Measurements from ENCODE around the gene FBXW12. TPM values are rescaled to one million over a fixed set of nuclear protein-coding genes. Genes with fewer than 3 reads are reported as not detected.

FBXW12 gene
- total RNA-seq, 1 donor from 2014 or later, result not detected

GRCh38 chr3:48417529-48418108 lies 45.6 kb downstream of the FBXW12 start:
- H3K4me3 Mint-ChIP-seq (ENCODE audit: unreplicated experiment), result no peak overlapping the region
- TF ChIP-seq, protein P1, sequence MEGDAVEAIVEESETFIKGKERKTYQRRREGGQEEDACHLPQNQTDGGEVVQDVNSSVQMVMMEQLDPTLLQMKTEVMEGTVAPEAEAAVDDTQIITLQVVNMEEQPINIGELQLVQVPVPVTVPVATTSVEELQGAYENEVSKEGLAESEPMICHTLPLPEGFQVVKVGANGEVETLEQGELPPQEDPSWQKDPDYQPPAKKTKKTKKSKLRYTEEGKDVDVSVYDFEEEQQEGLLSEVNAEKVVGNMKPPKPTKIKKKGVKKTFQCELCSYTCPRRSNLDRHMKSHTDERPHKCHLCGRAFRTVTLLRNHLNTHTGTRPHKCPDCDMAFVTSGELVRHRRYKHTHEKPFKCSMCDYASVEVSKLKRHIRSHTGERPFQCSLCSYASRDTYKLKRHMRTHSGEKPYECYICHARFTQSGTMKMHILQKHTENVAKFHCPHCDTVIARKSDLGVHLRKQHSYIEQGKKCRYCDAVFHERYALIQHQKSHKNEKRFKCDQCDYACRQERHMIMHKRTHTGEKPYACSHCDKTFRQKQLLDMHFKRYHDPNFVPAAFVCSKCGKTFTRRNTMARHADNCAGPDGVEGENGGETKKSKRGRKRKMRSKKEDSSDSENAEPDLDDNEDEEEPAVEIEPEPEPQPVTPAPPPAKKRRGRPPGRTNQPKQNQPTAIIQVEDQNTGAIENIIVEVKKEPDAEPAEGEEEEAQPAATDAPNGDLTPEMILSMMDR (IDR thresholded peaks at IDR 0.05), result no peak
- H3K4me1 Mint-ChIP-seq (ENCODE audit: low read depth), result peaks cover under 1% of the 10 kb centered on the region
- no peak for DNase-seq (ENCODE audit: low spot score)
- H3K9me3 Mint-ChIP-seq (ENCODE audit: low read depth), result no peaks in the 10 kb centered on the region
- no peaks in the 10 kb centered on the region for H3K27me3 Mint-ChIP-seq (ENCODE audit: low read depth)
- H3K36me3 Mint-ChIP-seq (ENCODE audit: low read depth), result peaks cover 35% of the 10 kb centered on the region
- no peak overlapping the region for H3K27ac Mint-ChIP-seq (ENCODE audit: unreplicated experiment)

DNA sequence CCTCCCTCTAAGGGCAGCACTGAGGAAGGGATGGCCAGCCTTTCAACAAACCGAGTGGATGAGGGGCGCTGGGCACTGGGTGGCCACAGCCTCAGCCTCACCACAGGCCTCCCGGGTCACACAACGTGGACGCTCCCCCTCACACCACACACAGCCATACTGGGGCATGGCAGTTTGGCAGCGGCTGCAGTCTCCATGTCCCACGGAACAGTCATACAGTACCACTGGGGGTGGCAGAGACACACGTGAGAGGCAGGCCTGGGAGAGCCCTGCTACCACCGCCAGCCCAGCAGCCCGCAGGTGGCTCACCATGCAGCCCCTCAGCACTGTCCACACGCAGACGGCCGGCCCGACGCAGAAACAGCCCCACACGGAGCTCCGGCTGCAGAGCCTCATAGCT lies 46.1 kb downstream of the FBXW12 start:
- H3K27ac Mint-ChIP-seq (ENCODE audit: unreplicated experiment), result no peak overlapping the region
- no peak overlapping the region for H3K4me3 Mint-ChIP-seq (ENCODE audit: unreplicated experiment)
- peaks cover 5% of the 10 kb centered on the region for H3K4me1 Mint-ChIP-seq (ENCODE audit: low read depth)
- H3K9me3 Mint-ChIP-seq (ENCODE audit: low read depth), result no peaks in the 10 kb centered on the region
- H3K36me3 Mint-ChIP-seq (ENCODE audit: low read depth), result peaks cover 35% of the 10 kb centered on the region
- H3K27me3 Mint-ChIP-seq (ENCODE audit: low read depth), result no peaks in the 10 kb centered on the region
- no peak for DNase-seq (ENCODE audit: low spot score)
- TF ChIP-seq, protein P1 (IDR thresholded peaks at IDR 0.05), result no peak

GRCh38 chr3:48418651-48419050 lies 46.6 kb downstream of the FBXW12 start:
- no peaks in the 10 kb centered on the region for H3K27me3 Mint-ChIP-seq (ENCODE audit: low read depth)
- DNase-seq (ENCODE audit: low spot score), result no peak
- no peaks in the 10 kb centered on the region for H3K9me3 Mint-ChIP-seq (ENCODE audit: low read depth)
- H3K36me3 Mint-ChIP-seq (ENCODE audit: low read depth), result peaks cover 30% of the 10 kb centered on the region
- TF ChIP-seq, protein P1 (IDR thresholded peaks at IDR 0.05), result no peak
- H3K27ac Mint-ChIP-seq (ENCODE audit: unreplicated experiment), result no peak overlapping the region
- peaks cover 9% of the 10 kb centered on the region for H3K4me1 Mint-ChIP-seq (ENCODE audit: low read depth)
- no peak overlapping the region for H3K4me3 Mint-ChIP-seq (ENCODE audit: unreplicated experiment)

- no peaks in the 10 kb centered on the region for H3K27me3 Mint-ChIP-seq (ENCODE audit: low read depth)
- H3K36me3 Mint-ChIP-seq (ENCODE audit: low read depth), result peaks cover 27% of the 10 kb centered on the region
- H3K4me3 Mint-ChIP-seq (ENCODE audit: unreplicated experiment), result no peak overlapping the region
- TF ChIP-seq, protein P1 (IDR thresholded peaks at IDR 0.05), result no peak
- no peak overlapping the region for H3K27ac Mint-ChIP-seq (ENCODE audit: unreplicated experiment)
- H3K9me3 Mint-ChIP-seq (ENCODE audit: low read depth), result no peaks in the 10 kb centered on the region
- H3K4me1 Mint-ChIP-seq (ENCODE audit: low read depth), result peaks cover 10% of the 10 kb centered on the region
- peak; percentile 61 for DNase-seq (ENCODE audit: low spot score)
Observed at GRCh38 chr3:48419149-48419548, 47.1 kb downstream of the FBXW12 start.

- Mint-ChIP-seq H3K9me3 (ENCODE audit: low read depth) (no peaks in the 10 kb centered on the region), H3K4me3 (ENCODE audit: unreplicated experiment) (no peak overlapping the region), H3K36me3 (ENCODE audit: low read depth) (peaks cover 23% of the 10 kb centered on the region), H3K4me1 (ENCODE audit: low read depth) (peaks cover 14% of the 10 kb centered on the region), H3K27ac (ENCODE audit: unreplicated experiment) (no peak overlapping the region), H3K27me3 (ENCODE audit: low read depth) (no peaks in the 10 kb centered on the region)
- no peak for DNase-seq (ENCODE audit: low spot score)
- TF ChIP-seq, protein P1 (IDR thresholded peaks at IDR 0.05), result no peak
Observed at GRCh38 chr3:48419597-48419996, 47.6 kb downstream of the FBXW12 start.

Data from chondrocyte (in vitro differentiated cells).